ENCODE data around the gene PCDHGA3.

GRCh38 chr5:141343242-141343952, at the start of gene PCDHGA3:
- TF ChIP-seq POLR2A (IDR thresholded peaks at IDR 0.05) (no peak), CTCF (IDR thresholded peaks at IDR 0.05) (peak in 4 of 6 experiments; percentile 9 to 33 (median 18))
